Brain microvascular endothelial cell (primary cell): ENCODE measurements around the gene LTBP1.
A peak's percentile ranks its signal among the peaks of the same experiment; 100 is the strongest.

Experiments
- DNase-seq: peaks from one replicate; pipeline ENCODE4 v3.0.0-alpha.2; 2020
- H3K27ac ChIP-seq: fragments of 250-450 bp; sonication (Bioruptor Pico); 2 replicates; pipeline ENCODE4 v1.5.1; 2020; ENCODE audit warnings: mild to moderate bottlenecking, moderate library complexity
- H3K27me3 ChIP-seq: fragments of 250-450 bp; sonication (Bioruptor Pico); replicated peaks from 2 replicates; pipeline ENCODE4 v1.5.1; 2020; ENCODE audit warnings: mild to moderate bottlenecking
- H3K36me3 ChIP-seq: fragments of 250-450 bp; sonication (Bioruptor Pico); replicated peaks from 2 replicates; pipeline ENCODE4 v1.5.1; 2020; ENCODE audit warnings: mild to moderate bottlenecking
- H3K4me3 ChIP-seq: 2 replicates; pipeline ENCODE4 v1.5.1; 2011; ENCODE audit warnings: low read depth, mild to moderate bottlenecking, control low read depth, low read length, moderate library complexity
- CTCF ChIP-seq: IDR thresholded peaks from 2 replicates; pipeline ENCODE4 v1.5.1; 2011; ENCODE audit warnings: low read depth, mild to moderate bottlenecking, moderate library complexity, low read length, control low read depth, inconsistent platforms; ENCODE audit errors: missing control alignments
- in situ Hi-C: cut with HindIII; loops from 2 replicates; pipeline ENCODE4 v1.10.0; 2017; ENCODE audit warnings: low sequenced_read_pairs, low pct_ligation_motif_present

The LTBP1 gene

DNA sequence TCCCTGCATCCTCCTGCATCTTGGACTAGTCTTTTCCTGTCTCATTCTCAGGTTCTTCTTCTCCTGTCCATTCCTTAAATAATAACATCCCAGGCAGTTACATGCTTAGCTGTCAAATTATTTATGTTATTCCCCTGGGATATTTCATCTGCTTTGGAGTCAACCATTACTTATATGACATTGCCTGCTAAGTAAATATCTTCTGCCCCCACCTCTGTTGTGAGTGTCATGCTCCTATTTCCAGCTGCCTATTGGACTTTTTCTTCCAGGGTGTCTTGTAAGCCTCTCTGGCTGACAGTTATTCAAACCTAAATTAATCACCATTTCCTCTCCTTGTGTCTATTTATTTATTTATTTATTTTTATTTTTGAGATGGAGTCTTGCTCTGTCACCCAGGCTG is 405.0 kb downstream of the LTBP1 start:
- Histone ChIP-seq H3K27ac (no peak overlapping the region), H3K27me3 (no peaks in the 10 kb centered on the region), H3K36me3 (peaks cover 91% of the 10 kb centered on the region), H3K4me3 (no peak overlapping the region)
- in situ Hi-C loops: no loop called here
- DNase-seq: no peak
- no peak for TF ChIP-seq CTCF

DNA sequence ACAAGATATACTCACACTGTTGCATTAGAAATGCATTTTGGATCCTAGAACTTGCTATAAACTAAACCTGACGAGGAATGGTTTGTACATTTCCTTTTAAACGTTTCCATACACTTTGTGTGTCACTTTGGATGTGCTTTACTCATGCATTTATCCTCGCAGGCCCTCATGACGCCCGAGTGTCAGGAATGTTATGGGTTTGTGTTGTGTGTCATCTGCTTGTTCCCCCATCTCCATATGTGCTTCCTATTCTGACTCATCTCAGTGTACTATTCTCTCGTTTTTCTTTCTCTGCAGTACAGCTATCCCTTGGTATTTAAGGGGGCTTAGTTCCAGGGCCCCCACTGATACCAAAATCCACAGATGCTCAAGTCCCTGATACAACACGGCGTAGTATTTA is 408.2 kb downstream of the LTBP1 start:
- Histone ChIP-seq H3K36me3 (peaks cover 78% of the 10 kb centered on the region), H3K27ac (peak overlapping the region; percentile 92), H3K27me3 (no peaks in the 10 kb centered on the region), H3K4me3 (no peak overlapping the region)
- TF ChIP-seq CTCF: no peak
- DNase-seq: peak; percentile 96
- in situ Hi-C loops: no loop called here

- Histone ChIP-seq H3K27me3 (no peaks in the 10 kb centered on the region), H3K27ac (no peak overlapping the region), H3K4me3 (no peak overlapping the region), H3K36me3 (peaks cover 71% of the 10 kb centered on the region)
- TF ChIP-seq CTCF: no peak
- in situ Hi-C loops: no loop called here
- DNase-seq: no peak
These were observed 412.1 kb downstream of the LTBP1 start for GRCh38 chr2:33358878-33359277.

- in situ Hi-C loops: no loop called here
- Histone ChIP-seq H3K36me3 (peaks cover 79% of the 10 kb centered on the region), H3K4me3 (no peak overlapping the region), H3K27ac (peak overlapping the region; percentile 79), H3K27me3 (no peaks in the 10 kb centered on the region)
- DNase-seq: peak; percentile 53
- no peak for TF ChIP-seq CTCF
These were observed 416.9 kb downstream of the LTBP1 start for GRCh38 chr2:33363325-33364298.

GRCh38 chr2:33365264-33365970 is 418.7 kb downstream of the LTBP1 start:
- in situ Hi-C loops: no loop called here
- H3K27me3 ChIP-seq: no peaks in the 10 kb centered on the region
- no peak for TF ChIP-seq CTCF

More at GRCh38 chr2:33365264-33365970, 418.7 kb downstream of the LTBP1 start:
- Histone ChIP-seq H3K36me3 (peaks cover 82% of the 10 kb centered on the region), H3K27ac (no peak overlapping the region), H3K4me3 (no peak overlapping the region)
- no peak for DNase-seq
